ENCODE measurements around the gene DDX24.

Gene DDX24

DNA sequence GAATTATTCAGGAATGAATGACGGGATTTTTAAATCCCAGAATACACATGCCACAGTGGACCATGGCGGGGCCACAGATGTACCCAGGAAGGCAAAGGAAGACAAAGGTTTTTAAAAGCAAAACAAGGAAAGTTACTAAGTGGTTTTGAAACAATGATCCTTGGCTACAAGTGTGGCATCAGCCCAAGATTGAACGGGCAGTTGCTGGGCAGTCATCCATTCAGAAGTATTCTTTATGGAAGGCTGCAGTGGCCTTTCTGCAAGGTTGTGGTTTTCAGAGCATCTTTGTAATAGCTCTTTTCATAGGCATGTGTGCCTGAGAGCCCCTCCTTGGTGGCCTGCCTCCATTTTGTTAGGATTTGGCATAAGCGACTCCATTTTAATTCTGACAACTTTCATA lies 16.1 kb upstream of the DDX24 start:
- no peak for DNase-seq (ENCODE audit: extremely low spot score)
- TF ChIP-seq, protein P1, sequence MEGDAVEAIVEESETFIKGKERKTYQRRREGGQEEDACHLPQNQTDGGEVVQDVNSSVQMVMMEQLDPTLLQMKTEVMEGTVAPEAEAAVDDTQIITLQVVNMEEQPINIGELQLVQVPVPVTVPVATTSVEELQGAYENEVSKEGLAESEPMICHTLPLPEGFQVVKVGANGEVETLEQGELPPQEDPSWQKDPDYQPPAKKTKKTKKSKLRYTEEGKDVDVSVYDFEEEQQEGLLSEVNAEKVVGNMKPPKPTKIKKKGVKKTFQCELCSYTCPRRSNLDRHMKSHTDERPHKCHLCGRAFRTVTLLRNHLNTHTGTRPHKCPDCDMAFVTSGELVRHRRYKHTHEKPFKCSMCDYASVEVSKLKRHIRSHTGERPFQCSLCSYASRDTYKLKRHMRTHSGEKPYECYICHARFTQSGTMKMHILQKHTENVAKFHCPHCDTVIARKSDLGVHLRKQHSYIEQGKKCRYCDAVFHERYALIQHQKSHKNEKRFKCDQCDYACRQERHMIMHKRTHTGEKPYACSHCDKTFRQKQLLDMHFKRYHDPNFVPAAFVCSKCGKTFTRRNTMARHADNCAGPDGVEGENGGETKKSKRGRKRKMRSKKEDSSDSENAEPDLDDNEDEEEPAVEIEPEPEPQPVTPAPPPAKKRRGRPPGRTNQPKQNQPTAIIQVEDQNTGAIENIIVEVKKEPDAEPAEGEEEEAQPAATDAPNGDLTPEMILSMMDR (IDR thresholded peaks at IDR 0.05; ENCODE audit: control extremely low read depth, extremely low read depth, low read depth, missing control alignments) = no peak
- POLR2A ChIA-PET = interaction anchor here (0.6 kb wide), 1 partner anchor 16 kb away, joined by 3 read pairs; the partner anchor contains the start of genes DDX24 and IFI27L1
- CTCF ChIA-PET = no interaction called here

DNA sequence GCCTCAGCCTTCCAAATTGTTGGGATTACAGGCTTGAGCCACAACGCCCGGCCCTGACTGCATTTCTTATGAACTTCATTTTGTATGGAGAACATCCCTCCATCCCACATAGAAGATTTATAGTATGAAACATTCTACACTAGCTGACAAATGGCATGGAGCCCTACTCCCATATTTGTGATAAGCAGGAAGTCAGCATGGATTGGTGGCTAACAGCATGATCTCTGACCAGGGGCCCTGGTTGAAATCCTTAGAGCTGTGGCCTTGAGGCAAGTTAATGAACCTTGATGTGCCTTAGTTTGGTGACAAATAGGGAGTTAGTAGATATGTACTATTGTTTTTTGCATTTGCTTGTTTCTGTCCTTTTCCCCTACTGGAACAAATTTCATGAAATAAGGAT lies 12.4 kb upstream of the DDX24 start:
- DNase-seq (ENCODE audit: extremely low spot score) = no peak
- CTCF ChIA-PET = interaction anchor here (0.9 to 2.1 kb wide), 3 partner anchors 12 to 50 kb away, joined by 3 to 6 read pairs (median 3); partner anchors contain the start of genes DDX24 and IFI27L1
- POLR2A ChIA-PET = no interaction called here
- TF ChIP-seq, protein P1 (IDR thresholded peaks at IDR 0.05; ENCODE audit: control extremely low read depth, extremely low read depth, low read depth, missing control alignments) = no peak

DNA sequence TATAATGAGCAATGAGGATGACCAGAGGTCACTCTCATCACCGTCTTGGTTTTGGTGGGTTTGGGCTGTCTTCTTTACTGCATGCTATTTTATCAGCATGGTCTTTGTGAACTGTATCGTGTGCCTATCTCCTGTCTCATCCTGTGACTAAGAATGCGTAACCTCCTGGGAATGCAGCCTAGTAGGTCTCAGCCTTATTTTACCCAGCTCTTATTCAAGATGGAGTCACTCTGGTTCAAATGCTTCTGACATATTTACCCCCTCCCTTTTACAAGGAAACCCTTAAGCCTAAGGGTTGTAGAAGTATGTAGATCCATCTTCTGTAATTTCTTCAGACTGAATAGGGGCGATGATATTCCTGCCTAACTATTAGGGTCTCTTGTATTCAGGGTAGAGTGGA lies 8.5 kb upstream of the DDX24 start:
- CTCF ChIA-PET = interaction anchor here (1.5 to 2.3 kb wide), 5 partner anchors 10 to 43 kb away, joined by 3 to 5 read pairs (median 3); no protein-coding TSS in a partner anchor
- POLR2A ChIA-PET = no interaction called here
- DNase-seq (ENCODE audit: extremely low spot score) = no peak
- TF ChIP-seq, protein P1 (IDR thresholded peaks at IDR 0.05; ENCODE audit: control extremely low read depth, extremely low read depth, low read depth, missing control alignments) = no peak

DNA sequence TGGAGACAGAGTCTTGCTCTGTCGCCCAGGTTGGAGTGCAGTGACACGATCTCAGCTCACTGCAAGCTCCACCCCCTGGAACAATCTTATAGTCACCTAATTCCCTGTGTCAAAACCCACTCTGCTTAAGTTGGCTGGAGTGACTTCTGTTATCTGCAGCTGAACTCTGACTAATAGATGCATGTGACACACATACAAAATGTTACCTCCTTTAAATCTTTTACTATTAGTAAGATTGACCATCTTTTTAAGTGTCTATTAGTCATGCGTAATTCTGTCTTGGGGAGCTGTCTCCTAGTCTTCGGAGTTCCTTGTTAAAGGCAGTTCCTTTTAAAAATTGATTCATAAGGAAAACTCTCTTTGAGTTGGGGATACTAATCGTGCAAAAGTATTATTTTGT lies 7.5 kb upstream of the DDX24 start:
- TF ChIP-seq, protein P1 (IDR thresholded peaks at IDR 0.05; ENCODE audit: control extremely low read depth, extremely low read depth, low read depth, missing control alignments) = no peak
- CTCF ChIA-PET = interaction anchor here (1.6 to 2.3 kb wide), 4 partner anchors 11 to 48 kb away, joined by 3 to 7 read pairs (median 4); no protein-coding TSS in a partner anchor
- POLR2A ChIA-PET = no interaction called here
- DNase-seq (ENCODE audit: extremely low spot score) = no peak

DNA sequence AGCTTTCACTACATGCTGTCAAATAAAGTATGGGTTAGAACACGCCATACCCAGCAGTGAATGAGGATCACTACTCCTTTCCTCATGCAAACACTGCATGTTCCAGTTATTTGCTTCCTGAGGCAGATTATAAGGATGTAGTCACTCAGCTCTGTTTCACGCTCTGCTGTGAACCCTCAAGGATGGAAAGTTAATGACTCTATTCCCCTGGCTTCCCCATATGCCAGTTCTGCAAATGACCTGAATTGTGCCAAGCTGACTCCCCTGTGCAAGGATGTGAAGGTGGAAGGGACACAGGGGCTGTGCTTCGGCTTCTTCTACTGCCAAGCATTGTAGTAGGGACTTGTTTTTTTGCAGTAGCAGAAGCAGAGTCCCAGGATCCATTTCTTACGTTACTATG lies 6.9 kb upstream of the DDX24 start:
- CTCF ChIA-PET = interaction anchor here (1.2 to 2.1 kb wide), 2 partner anchors 49 to 52 kb away, joined by 4 to 7 read pairs; no protein-coding TSS in a partner anchor
- POLR2A ChIA-PET = no interaction called here
- TF ChIP-seq, protein P1 (IDR thresholded peaks at IDR 0.05; ENCODE audit: control extremely low read depth, extremely low read depth, low read depth, missing control alignments) = no peak
- no peak for DNase-seq (ENCODE audit: extremely low spot score)

DNA sequence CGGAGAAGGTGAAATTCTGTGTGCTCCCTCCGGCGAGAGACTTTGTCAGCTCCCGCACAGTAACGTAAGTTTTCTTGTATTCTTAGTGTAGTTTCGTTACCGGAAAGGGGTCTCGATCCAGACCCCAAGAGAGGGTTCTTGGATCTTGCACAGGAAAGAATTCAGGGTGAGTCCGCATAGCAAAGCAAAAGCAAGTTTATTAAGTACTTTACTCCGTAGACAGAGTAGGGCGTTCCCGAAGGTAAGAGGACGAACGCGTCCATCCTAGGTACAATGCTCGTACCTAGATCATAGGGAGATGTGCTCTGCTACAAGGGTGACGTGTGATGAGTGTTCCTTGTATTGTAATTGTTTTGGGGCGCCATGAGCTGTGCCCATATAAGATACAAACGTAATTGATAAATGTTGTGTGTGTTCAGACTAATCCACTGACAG lies 401 bp upstream of the DDX24 start:
- POLR2A ChIA-PET = interaction anchor here (0.6 to 1.1 kb wide), 8 partner anchors 14 to 100 kb away, joined by 3 to 6 read pairs (median 4); no protein-coding TSS in a partner anchor
- DNase-seq (ENCODE audit: extremely low spot score) = no peak
- TF ChIP-seq, protein P1 (IDR thresholded peaks at IDR 0.05; ENCODE audit: control extremely low read depth, extremely low read depth, low read depth, missing control alignments) = no peak
- CTCF ChIA-PET = interaction anchor here (0.7 to 5.5 kb wide), 13 partner anchors 10 to 141 kb away, joined by 3 to 25 read pairs (median 3); no protein-coding TSS in a partner anchor

Measured in GM10248 (cell line).